HG03521 (cell line): ENCODE measurements around the gene OR13H1.
"Not testable (repeated sequence)": the region's sequence is repeated elsewhere in the genome, so short reads cannot be mapped to it uniquely, and the experiment has no call there.

Experiments
- ATAC-seq: cut with Tn5 transposase; IDR thresholded peaks from one replicate; pipeline ENCODE4 v1.9.1; 2021; ENCODE audit warnings: mild to moderate bottlenecking, moderate library complexity; ENCODE audit not compliant: unreplicated experiment

OR13H1 gene, protein sequence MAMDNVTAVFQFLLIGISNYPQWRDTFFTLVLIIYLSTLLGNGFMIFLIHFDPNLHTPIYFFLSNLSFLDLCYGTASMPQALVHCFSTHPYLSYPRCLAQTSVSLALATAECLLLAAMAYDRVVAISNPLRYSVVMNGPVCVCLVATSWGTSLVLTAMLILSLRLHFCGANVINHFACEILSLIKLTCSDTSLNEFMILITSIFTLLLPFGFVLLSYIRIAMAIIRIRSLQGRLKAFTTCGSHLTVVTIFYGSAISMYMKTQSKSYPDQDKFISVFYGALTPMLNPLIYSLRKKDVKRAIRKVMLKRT

GRCh38 chrX:131543774-131544173, at the start of gene OR13H1:
Gene OR13H1 (plus strand): TSS chrX:131544074. CDS start chrX:131544074, 0 bp downstream.
- ATAC-seq, result no peak

GRCh38 chrX:131501556-131501955, 42.3 kb upstream of the OR13H1 start:
- ATAC-seq, result not testable (repeated sequence)

GRCh38 chrX:131513159-131513914, 30.5 kb upstream of the OR13H1 start:
- ATAC-seq, result no peak

- ATAC-seq, result no peak
These were observed 22.1 kb upstream of the OR13H1 start for GRCh38 chrX:131521824-131522223.

GRCh38 chrX:131544218-131544617, 344 bp downstream of the OR13H1 start:
- ATAC-seq, result no peak

DNA sequence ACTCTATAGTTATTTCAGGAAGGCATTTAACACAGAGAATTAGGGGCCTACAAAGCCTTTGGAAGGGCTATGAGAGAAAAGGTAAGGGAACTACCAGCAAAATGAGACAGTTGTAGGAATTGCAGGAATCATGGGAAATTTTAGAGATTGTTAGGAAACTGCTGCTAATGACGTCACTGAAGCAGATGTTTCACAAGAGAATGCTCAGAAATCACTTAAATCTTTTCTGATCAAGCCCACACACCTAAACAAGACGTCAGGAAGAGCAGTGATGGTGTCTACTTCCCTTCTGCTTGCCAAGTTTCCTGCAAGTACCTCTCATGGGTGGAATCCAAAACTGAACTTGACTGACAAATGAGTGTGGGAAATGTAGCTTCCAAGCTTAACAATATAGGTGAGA, 5.1 kb downstream of the OR13H1 start:
- no peak for ATAC-seq

DNA sequence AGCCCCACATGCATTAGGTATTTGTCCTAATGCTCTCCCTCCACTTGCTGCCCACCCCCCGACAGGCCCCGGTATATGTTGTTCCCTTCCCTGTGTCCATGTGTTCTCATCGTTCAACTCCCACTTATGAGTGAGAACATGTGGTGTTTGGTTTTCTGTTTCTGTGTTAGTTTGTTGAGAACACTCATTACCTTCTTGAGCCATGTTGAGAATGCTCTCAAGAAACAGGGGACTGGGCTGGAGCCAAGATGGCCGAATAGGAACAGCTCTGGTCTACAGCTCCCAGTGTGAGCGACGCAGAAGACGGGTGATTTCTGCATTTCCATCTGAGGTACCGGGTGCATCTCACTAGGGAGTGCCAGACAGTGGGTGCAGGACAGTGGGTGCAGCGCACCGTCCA, 8.6 kb downstream of the OR13H1 start:
- ATAC-seq, result not testable (repeated sequence)

DNA sequence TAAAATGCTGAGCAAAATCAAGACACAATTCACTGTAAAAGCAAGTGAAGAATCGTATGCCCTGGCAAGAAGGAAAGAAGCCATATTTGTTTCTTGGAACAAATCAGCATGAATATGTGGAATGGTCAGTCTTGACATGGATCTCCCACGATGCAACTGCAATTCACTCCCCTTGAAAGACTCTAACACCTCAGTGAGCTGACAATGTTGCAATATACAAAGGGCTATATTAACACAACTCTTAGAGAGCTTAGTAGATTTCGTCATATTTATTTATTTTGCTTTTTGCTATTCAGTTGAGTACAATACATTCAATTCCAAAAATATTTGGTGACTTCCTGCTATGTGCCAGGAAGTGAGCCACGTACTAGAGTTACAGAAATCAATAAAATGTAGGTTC, 14.7 kb downstream of the OR13H1 start:
- no peak for ATAC-seq

- ATAC-seq, result no peak
These were observed 20.8 kb downstream of the OR13H1 start for GRCh38 chrX:131564553-131565229.

GRCh38 chrX:131565909-131566308, 22.0 kb downstream of the OR13H1 start:
- no peak for ATAC-seq

- ATAC-seq, result no peak
These were observed 27.5 kb downstream of the OR13H1 start for GRCh38 chrX:131571348-131571747.

- ATAC-seq, result no peak
These were observed 28.6 kb downstream of the OR13H1 start for GRCh38 chrX:131572372-131573014.

- no peak for ATAC-seq
These were observed 33.5 kb downstream of the OR13H1 start for GRCh38 chrX:131577413-131577812.

GRCh38 chrX:131577999-131578734, 34.3 kb downstream of the OR13H1 start:
- no peak for ATAC-seq

DNA sequence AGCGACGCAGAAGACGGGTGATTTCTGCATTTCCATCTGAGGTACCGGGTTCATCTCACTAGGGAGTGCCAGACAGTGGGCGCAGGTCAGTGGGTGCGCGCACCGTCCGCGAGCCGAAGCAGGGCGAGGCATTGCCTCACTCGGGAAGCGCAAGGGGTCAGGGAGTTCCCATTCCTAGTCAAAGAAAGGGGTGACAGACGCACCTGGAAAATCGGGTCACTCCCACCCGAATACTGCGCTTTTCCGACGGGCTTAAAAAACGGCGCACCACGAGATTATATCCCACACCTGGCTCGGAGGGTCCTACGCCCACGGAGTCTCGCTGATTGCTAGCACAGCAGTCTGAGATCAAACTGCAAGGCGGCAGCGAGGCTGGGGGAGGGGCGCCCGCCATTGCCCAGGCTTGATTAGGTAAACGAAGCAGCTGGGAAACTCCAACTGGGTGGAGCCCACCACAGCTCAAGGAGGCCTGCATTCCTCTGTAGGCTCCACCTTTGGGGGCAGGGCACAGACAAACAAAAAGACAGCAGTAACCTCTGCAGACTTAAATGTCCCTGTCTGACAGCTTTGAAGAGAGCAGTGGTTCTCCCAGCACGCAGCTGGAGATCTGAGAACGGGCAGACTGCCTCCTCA, 35.0 kb downstream of the OR13H1 start:
- ATAC-seq, result not testable (repeated sequence)

DNA sequence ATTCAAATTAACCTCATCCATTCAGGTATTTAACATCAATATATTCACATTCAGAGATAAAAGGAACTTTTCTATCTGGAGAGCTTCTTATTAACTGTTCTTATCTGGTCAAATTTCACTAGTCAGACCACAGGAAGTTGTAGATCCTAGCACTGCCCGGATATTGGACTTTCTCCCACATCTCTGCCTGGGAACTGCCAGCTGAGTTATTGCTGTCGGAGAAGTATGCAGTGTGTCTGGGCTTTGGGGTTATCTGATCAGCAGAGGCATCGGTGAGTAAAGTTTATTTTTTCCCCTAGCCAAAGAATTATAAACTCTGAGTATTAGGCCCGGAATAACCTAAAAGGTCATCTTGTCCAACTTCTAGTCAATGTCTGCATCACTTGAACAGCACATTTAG, 45.1 kb downstream of the OR13H1 start:
- ATAC-seq, result no peak
